ENCODE results near the gene LRBA.

DNA sequence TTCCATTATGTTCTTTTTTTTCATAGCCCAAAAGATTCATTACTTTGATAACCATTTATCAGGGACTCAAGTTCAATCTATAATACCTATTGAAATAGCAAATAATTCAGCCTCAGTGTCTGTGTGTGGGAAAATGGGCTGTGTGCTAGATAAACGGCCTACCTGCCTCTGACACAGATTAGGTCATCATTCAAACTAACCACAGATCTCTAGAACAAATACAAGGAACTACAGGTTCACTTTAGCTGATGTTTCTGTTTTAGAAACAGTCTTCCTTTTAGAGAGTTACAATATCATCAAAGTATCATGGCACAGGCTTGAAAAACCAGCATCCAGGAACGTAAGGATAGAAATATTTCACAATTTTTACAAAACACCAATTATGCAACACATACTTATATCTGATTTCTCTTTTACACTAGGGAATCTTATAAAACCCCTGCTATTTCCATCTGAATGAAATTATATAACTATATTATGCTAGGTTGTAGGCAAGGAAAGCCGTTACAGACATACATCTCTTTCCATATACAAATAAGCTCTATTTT is 489.7 kb downstream of the LRBA start:
- TF ChIP-seq RCOR1 (IDR thresholded peaks at IDR 0.05; ENCODE audit: low read depth, low read length), result no peak
- TF ChIP-seq, protein P1, sequence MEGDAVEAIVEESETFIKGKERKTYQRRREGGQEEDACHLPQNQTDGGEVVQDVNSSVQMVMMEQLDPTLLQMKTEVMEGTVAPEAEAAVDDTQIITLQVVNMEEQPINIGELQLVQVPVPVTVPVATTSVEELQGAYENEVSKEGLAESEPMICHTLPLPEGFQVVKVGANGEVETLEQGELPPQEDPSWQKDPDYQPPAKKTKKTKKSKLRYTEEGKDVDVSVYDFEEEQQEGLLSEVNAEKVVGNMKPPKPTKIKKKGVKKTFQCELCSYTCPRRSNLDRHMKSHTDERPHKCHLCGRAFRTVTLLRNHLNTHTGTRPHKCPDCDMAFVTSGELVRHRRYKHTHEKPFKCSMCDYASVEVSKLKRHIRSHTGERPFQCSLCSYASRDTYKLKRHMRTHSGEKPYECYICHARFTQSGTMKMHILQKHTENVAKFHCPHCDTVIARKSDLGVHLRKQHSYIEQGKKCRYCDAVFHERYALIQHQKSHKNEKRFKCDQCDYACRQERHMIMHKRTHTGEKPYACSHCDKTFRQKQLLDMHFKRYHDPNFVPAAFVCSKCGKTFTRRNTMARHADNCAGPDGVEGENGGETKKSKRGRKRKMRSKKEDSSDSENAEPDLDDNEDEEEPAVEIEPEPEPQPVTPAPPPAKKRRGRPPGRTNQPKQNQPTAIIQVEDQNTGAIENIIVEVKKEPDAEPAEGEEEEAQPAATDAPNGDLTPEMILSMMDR (IDR thresholded peaks at IDR 0.05), result no peak
- TF ChIP-seq SMC3 (IDR thresholded peaks at IDR 0.05), result no peak
- no peak for TF ChIP-seq CEBPB (IDR thresholded peaks at IDR 0.05)
- TF ChIP-seq MAFK (IDR thresholded peaks at IDR 0.05; ENCODE audit: partially characterized antibody), result no peak
- TF ChIP-seq PHF8 (IDR thresholded peaks at IDR 0.05; ENCODE audit: borderline replicate concordance, low read depth), result no peak
- TF ChIP-seq NFE2L2 (conservative IDR thresholded peaks at IDR 0.05; ENCODE audit: low read length), result no peak
- TF ChIP-seq FOSL2 (IDR thresholded peaks at IDR 0.05), result no peak
- no peak for TF ChIP-seq FOSL2 (CRISPR knock-in tag; IDR thresholded peaks at IDR 0.05)
- no peak for TF ChIP-seq ZNF302 (CRISPR knock-in tag; IDR thresholded peaks at IDR 0.05)
- TF ChIP-seq POLR2A (IDR thresholded peaks at IDR 0.05; ENCODE audit: low read length), result no peak
- TF ChIP-seq HOXA7 (CRISPR knock-in tag; IDR thresholded peaks at IDR 0.05), result no peak
- no peak for TF ChIP-seq RFX5 (IDR thresholded peaks at IDR 0.05)
- no peak for TF ChIP-seq SREBF2 (IDR thresholded peaks at IDR 0.05)

Measured in A549 (cell line).